ENCODE results near the gene IL1RAPL1. TPM values are rescaled to one million over a fixed set of nuclear protein-coding genes. Genes with fewer than 3 reads are reported as not detected.

The IL1RAPL1 gene
- polyA plus RNA-seq, 1 donor from 2014 or later = not detected

- Histone ChIP-seq H3K4me3 (ENCODE audit: low read length) (no peak overlapping the region), H2AFZ (ENCODE audit: low read depth, low read length) (no peak overlapping the region), H3K27me3 (ENCODE audit: insufficient read depth, low read depth, low read length) (no peaks in the 10 kb centered on the region), H3K9ac (ENCODE audit: low read length) (no peak overlapping the region), H3K27ac (ENCODE audit: low read length) (no peak overlapping the region), H3F3A (ENCODE audit: insufficient read depth, low read length, poor library complexity, severe bottlenecking) (no peaks in the 10 kb centered on the region), H4K20me1 (ENCODE audit: insufficient read depth) (no peaks in the 10 kb centered on the region), H3K9me2 (ENCODE audit: insufficient read depth, low read length) (no peaks in the 10 kb centered on the region), H3K36me3 (ENCODE audit: insufficient read depth, low read length) (no peaks in the 10 kb centered on the region), H3K9me3 (ENCODE audit: low read length) (no peaks in the 10 kb centered on the region), H3K4me2 (ENCODE audit: low read length) (no peak overlapping the region), H3K79me2 (replicated peaks; ENCODE audit: insufficient read depth, low read length) (no peaks in the 10 kb centered on the region)
- TF ChIP-seq EP300 (conservative IDR thresholded peaks at IDR 0.05; ENCODE audit: poor library complexity, severe bottlenecking) = no peak
- TF ChIP-seq MXI1 (conservative IDR thresholded peaks at IDR 0.05; ENCODE audit: poor library complexity, severe bottlenecking) = no peak
- no peak for TF ChIP-seq POLR2AphosphoS5 (IDR thresholded peaks at IDR 0.05)
- no peak for TF ChIP-seq CTCF (IDR thresholded peaks at IDR 0.05; ENCODE audit: poor library complexity, severe bottlenecking)
Observed at GRCh38 chrX:28752330-28752729, 165.1 kb downstream of the IL1RAPL1 start.

GRCh38 chrX:28756175-28756574 lies 168.9 kb downstream of the IL1RAPL1 start:
- Histone ChIP-seq H3K4me3 (ENCODE audit: low read length) (no peak overlapping the region), H2AFZ (ENCODE audit: low read depth, low read length) (no peak overlapping the region), H3K4me2 (ENCODE audit: low read length) (no peak overlapping the region), H3K9ac (ENCODE audit: low read length) (no peak overlapping the region), H3K9me2 (ENCODE audit: insufficient read depth, low read length) (no peaks in the 10 kb centered on the region), H3K36me3 (ENCODE audit: insufficient read depth, low read length) (no peaks in the 10 kb centered on the region), H3K27ac (ENCODE audit: low read length) (no peak overlapping the region), H3K9me3 (ENCODE audit: low read length) (no peaks in the 10 kb centered on the region), H3F3A (ENCODE audit: insufficient read depth, low read length, poor library complexity, severe bottlenecking) (no peaks in the 10 kb centered on the region), H4K20me1 (ENCODE audit: insufficient read depth) (no peaks in the 10 kb centered on the region), H3K79me2 (replicated peaks; ENCODE audit: insufficient read depth, low read length) (no peaks in the 10 kb centered on the region), H3K27me3 (ENCODE audit: insufficient read depth, low read depth, low read length) (no peaks in the 10 kb centered on the region)
- TF ChIP-seq SMC3 (conservative IDR thresholded peaks at IDR 0.05; ENCODE audit: poor library complexity) (no peak), EP300 (conservative IDR thresholded peaks at IDR 0.05; ENCODE audit: poor library complexity, severe bottlenecking) (no peak), POLR2AphosphoS5 (IDR thresholded peaks at IDR 0.05) (no peak), TAF1 (IDR thresholded peaks at IDR 0.05; ENCODE audit: low read depth) (no peak)

- Histone ChIP-seq H3K79me2 (replicated peaks; ENCODE audit: insufficient read depth, low read length) (no peaks in the 10 kb centered on the region), H3K4me2 (ENCODE audit: low read length) (no peak overlapping the region), H3K9ac (ENCODE audit: low read length) (no peak overlapping the region), H3K9me3 (ENCODE audit: low read length) (no peaks in the 10 kb centered on the region), H4K20me1 (ENCODE audit: insufficient read depth) (no peaks in the 10 kb centered on the region), H3K9me2 (ENCODE audit: insufficient read depth, low read length) (no peaks in the 10 kb centered on the region), H3F3A (ENCODE audit: insufficient read depth, low read length, poor library complexity, severe bottlenecking) (no peaks in the 10 kb centered on the region), H3K27ac (ENCODE audit: low read length) (no peak overlapping the region), H3K27me3 (ENCODE audit: insufficient read depth, low read depth, low read length) (no peaks in the 10 kb centered on the region), H2AFZ (ENCODE audit: low read depth, low read length) (no peak overlapping the region), H3K4me3 (ENCODE audit: low read length) (no peak overlapping the region), H3K36me3 (ENCODE audit: insufficient read depth, low read length) (no peaks in the 10 kb centered on the region)
- no peak for TF ChIP-seq RAD21 (conservative IDR thresholded peaks at IDR 0.05)
Observed at GRCh38 chrX:28756647-28757046, 169.4 kb downstream of the IL1RAPL1 start.

GRCh38 chrX:28757290-28757689 lies 170.0 kb downstream of the IL1RAPL1 start:
- H3K79me2 ChIP-seq (replicated peaks; ENCODE audit: insufficient read depth, low read length) = no peaks in the 10 kb centered on the region
- no peaks in the 10 kb centered on the region for H3K9me2 ChIP-seq (ENCODE audit: insufficient read depth, low read length)
- no peaks in the 10 kb centered on the region for H3K36me3 ChIP-seq (ENCODE audit: insufficient read depth, low read length)
- H2AFZ ChIP-seq (ENCODE audit: low read depth, low read length) = no peak overlapping the region
- TF ChIP-seq EP300 (conservative IDR thresholded peaks at IDR 0.05; ENCODE audit: poor library complexity, severe bottlenecking) = no peak
- no peak for TF ChIP-seq SMC3 (conservative IDR thresholded peaks at IDR 0.05; ENCODE audit: poor library complexity)
- TF ChIP-seq MXI1 (conservative IDR thresholded peaks at IDR 0.05; ENCODE audit: poor library complexity, severe bottlenecking) = no peak
- no peak for TF ChIP-seq REST (IDR thresholded peaks at IDR 0.05; ENCODE audit: borderline replicate concordance)
- TF ChIP-seq TAF1 (IDR thresholded peaks at IDR 0.05; ENCODE audit: low read depth) = no peak
- no peak for TF ChIP-seq EZH2 (IDR thresholded peaks at IDR 0.05; ENCODE audit: borderline replicate concordance, insufficient read depth, low read length, poor library complexity, severe bottlenecking)
- no peak for TF ChIP-seq RAD21 (conservative IDR thresholded peaks at IDR 0.05)
- no peak for TF ChIP-seq POLR2AphosphoS5 (IDR thresholded peaks at IDR 0.05)
- TF ChIP-seq CTCF (IDR thresholded peaks at IDR 0.05; ENCODE audit: poor library complexity, severe bottlenecking) = no peak
- no peak overlapping the region for H3K4me3 ChIP-seq (ENCODE audit: low read length)
- no peaks in the 10 kb centered on the region for H3K27me3 ChIP-seq (ENCODE audit: insufficient read depth, low read depth, low read length)
- no peaks in the 10 kb centered on the region for H3F3A ChIP-seq (ENCODE audit: insufficient read depth, low read length, poor library complexity, severe bottlenecking)
- no peaks in the 10 kb centered on the region for H4K20me1 ChIP-seq (ENCODE audit: insufficient read depth)
- H3K4me2 ChIP-seq (ENCODE audit: low read length) = no peak overlapping the region
- no peaks in the 10 kb centered on the region for H3K9me3 ChIP-seq (ENCODE audit: low read length)
- no peak overlapping the region for H3K9ac ChIP-seq (ENCODE audit: low read length)
- H3K27ac ChIP-seq (ENCODE audit: low read length) = no peak overlapping the region
